Hepatocyte (in vitro differentiated cells): Measurements from ENCODE around the gene RAP1GAP. TPM values are rescaled to one million over a fixed set of nuclear protein-coding genes. Genes with fewer than 3 reads are reported as not detected.

Experiments
- DNase-seq: peaks from one replicate; pipeline ENCODE4 v3.0.0-alpha.2; 2016; ENCODE audit warnings: low spot score
- H2AFZ ChIP-seq: fragments of 200-600 bp; sonication (generic); 2 replicates; pipeline ENCODE4 v1.6.0; 2016; ENCODE audit warnings: antibody characterized with exemption, mild to moderate bottlenecking
- H3K27ac ChIP-seq: fragments of 200-600 bp; sonication (generic); 2 replicates; pipeline ENCODE4 v1.5.1; 2016; ENCODE audit warnings: mild to moderate bottlenecking
- H3K27me3 ChIP-seq: fragments of 200-600 bp; sonication (generic); 2 replicates; pipeline ENCODE4 v1.6.1; 2016
- H3K36me3 ChIP-seq: fragments of 200-600 bp; sonication (generic); replicated peaks from 2 replicates; pipeline ENCODE4 v1.5.1; 2016; ENCODE audit warnings: low read depth; ENCODE audit not compliant: insufficient read depth
- H3K4me1 ChIP-seq: fragments of 200-600 bp; sonication (generic); 2 replicates; pipeline ENCODE4 v1.5.1; 2016; ENCODE audit warnings: mild to moderate bottlenecking, moderate library complexity; ENCODE audit not compliant: insufficient read depth
- H3K4me2 ChIP-seq: fragments of 200-600 bp; sonication (generic); 2 replicates; pipeline ENCODE4 v1.6.0; 2016
- H3K4me3 ChIP-seq: fragments of 200-600 bp; sonication (generic); 2 replicates; pipeline ENCODE4 v1.5.1; 2016; ENCODE audit warnings: mild to moderate bottlenecking
- H3K79me2 ChIP-seq: fragments of 200-600 bp; sonication (generic); 2 replicates; pipeline ENCODE4 v1.6.0; 2017; ENCODE audit warnings: mild to moderate bottlenecking
- H3K9me2 ChIP-seq: fragments of 200-600 bp; sonication (generic); replicated peaks from 2 replicates; pipeline ENCODE4 v1.6.0; 2017; ENCODE audit warnings: mild to moderate bottlenecking; ENCODE audit not compliant: insufficient read depth
- H3K9me3 ChIP-seq: fragments of 200-600 bp; sonication (generic); 2 replicates; pipeline ENCODE4 v1.5.1; 2016; ENCODE audit warnings: low read depth, mild to moderate bottlenecking
- H4K20me1 ChIP-seq: fragments of 200-600 bp; sonication (generic); 2 replicates; pipeline ENCODE4 v1.6.0; 2016; ENCODE audit warnings: mild to moderate bottlenecking; ENCODE audit not compliant: insufficient read depth, poor library complexity, severe bottlenecking
- EZH2 ChIP-seq: fragments of 200-600 bp; sonication (generic); IDR thresholded peaks from 2 replicates; pipeline ENCODE4 v1.6.1; 2016; ENCODE audit warnings: antibody characterized with exemption, mild to moderate bottlenecking, borderline replicate concordance
- EZH2phosphoT487 ChIP-seq: fragments of 200-600 bp; sonication (generic); IDR thresholded peaks from one replicate; pipeline ENCODE4 v1.6.1; 2018; ENCODE audit warnings: antibody characterized with exemption, mild to moderate bottlenecking, low read depth, moderate library complexity; ENCODE audit not compliant: unreplicated experiment, severe bottlenecking
- WGBS: methylation state at CpG from one replicate; pipeline ENCODE4 v1.1.6; 2016; ENCODE audit warnings: low lambda C conversion rate; ENCODE audit errors: missing lambda C conversion rate; 5-methylcytosine and 5-hydroxymethylcytosine counted together
- polyA plus RNA-seq: library from polyadenylated mRNA; unstranded; fragments of >200 nt; fragmentation: Nextera tagmentation; extraction: Ambion mirVana; gene quantifications from 2 replicates; pipeline ENCODE4 v1.2.1, GENCODE V29; 2016
- total RNA-seq: library from RNA; depleted of rRNA; stranded (reverse); fragments of >200 nt; gene quantifications from 2 replicates; pipeline ENCODE4 v1.2.3, GENCODE V29; 2014
- TF ChIP-seq, protein P1 (sequence below): fragments of 200-600 bp; sonication (generic); IDR thresholded peaks from 2 replicates; pipeline ENCODE4 v1.5.1; 2016; ENCODE audit warnings: antibody characterized with exemption, mild to moderate bottlenecking; ENCODE audit not compliant: poor library complexity

The RAP1GAP gene
- total and polyA plus RNA-seq, 2 experiments from 2014 or later = 12.3 to 18.0 TPM

DNA sequence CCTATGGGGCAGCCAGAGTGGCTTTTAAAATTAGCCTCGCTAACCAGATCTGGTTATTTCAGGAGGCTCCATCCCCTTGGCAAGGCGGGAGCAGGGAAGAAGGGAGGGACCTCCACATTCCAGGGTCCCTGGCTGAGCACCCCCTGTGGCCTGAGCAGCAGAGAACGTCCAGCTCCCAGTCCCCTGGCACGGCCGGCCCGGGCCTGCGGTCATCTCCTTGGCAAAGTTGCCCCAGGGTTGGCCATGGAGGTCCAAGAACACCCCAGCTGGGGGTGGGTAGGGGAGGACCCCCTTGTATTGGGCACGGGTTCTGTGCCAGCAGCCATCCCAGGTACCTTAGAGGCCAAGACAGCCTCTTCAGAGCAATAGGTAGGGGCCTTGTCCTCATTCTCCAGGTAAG, 75.9 kb downstream of the RAP1GAP start:
- no peak overlapping the region for H2AFZ ChIP-seq
- H4K20me1 ChIP-seq = no peaks in the 10 kb centered on the region
- H3K9me3 ChIP-seq = no peaks in the 10 kb centered on the region
- DNase-seq = no peak
- 97% methylated on average over 8 of the region's 8 CpGs for WGBS
- no peaks in the 10 kb centered on the region for H3K27me3 ChIP-seq
- H3K4me3 ChIP-seq = no peak overlapping the region
- H3K4me2 ChIP-seq = no peak overlapping the region
- no peaks in the 10 kb centered on the region for H3K9me2 ChIP-seq
- H3K36me3 ChIP-seq = no peaks in the 10 kb centered on the region
- H3K4me1 ChIP-seq = peaks cover 13% of the 10 kb centered on the region
- no peak for TF ChIP-seq EZH2phosphoT487
- TF ChIP-seq, protein P1, sequence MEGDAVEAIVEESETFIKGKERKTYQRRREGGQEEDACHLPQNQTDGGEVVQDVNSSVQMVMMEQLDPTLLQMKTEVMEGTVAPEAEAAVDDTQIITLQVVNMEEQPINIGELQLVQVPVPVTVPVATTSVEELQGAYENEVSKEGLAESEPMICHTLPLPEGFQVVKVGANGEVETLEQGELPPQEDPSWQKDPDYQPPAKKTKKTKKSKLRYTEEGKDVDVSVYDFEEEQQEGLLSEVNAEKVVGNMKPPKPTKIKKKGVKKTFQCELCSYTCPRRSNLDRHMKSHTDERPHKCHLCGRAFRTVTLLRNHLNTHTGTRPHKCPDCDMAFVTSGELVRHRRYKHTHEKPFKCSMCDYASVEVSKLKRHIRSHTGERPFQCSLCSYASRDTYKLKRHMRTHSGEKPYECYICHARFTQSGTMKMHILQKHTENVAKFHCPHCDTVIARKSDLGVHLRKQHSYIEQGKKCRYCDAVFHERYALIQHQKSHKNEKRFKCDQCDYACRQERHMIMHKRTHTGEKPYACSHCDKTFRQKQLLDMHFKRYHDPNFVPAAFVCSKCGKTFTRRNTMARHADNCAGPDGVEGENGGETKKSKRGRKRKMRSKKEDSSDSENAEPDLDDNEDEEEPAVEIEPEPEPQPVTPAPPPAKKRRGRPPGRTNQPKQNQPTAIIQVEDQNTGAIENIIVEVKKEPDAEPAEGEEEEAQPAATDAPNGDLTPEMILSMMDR = no peak
- no peak for TF ChIP-seq EZH2
- H3K79me2 ChIP-seq = no peaks in the 10 kb centered on the region
- no peak overlapping the region for H3K27ac ChIP-seq

- Histone ChIP-seq H3K36me3 (no peaks in the 10 kb centered on the region), H3K9me2 (no peaks in the 10 kb centered on the region), H4K20me1 (no peaks in the 10 kb centered on the region), H3K4me2 (no peak overlapping the region), H3K4me3 (no peak overlapping the region), H3K79me2 (no peaks in the 10 kb centered on the region), H3K4me1 (peaks cover 14% of the 10 kb centered on the region), H2AFZ (no peak overlapping the region), H3K27me3 (no peaks in the 10 kb centered on the region), H3K27ac (no peak overlapping the region), H3K9me3 (no peaks in the 10 kb centered on the region)
- TF ChIP-seq, protein P1 = no peak
- TF ChIP-seq EZH2phosphoT487 = no peak
- no peak for TF ChIP-seq EZH2
- 83% methylated on average over 12 of the region's 12 CpGs for WGBS
- no peak for DNase-seq
Measured at GRCh38 chr1:21592086-21592865, 76.9 kb downstream of the RAP1GAP start.

- no peaks in the 10 kb centered on the region for H3K79me2 ChIP-seq
- no peak overlapping the region for H3K4me2 ChIP-seq
- WGBS = 77% methylated on average over 13 of the region's 13 CpGs
- no peak overlapping the region for H3K27ac ChIP-seq
- no peak for DNase-seq
- H3K4me3 ChIP-seq = no peak overlapping the region
- H3K36me3 ChIP-seq = no peaks in the 10 kb centered on the region
- H4K20me1 ChIP-seq = no peaks in the 10 kb centered on the region
- H3K9me2 ChIP-seq = no peaks in the 10 kb centered on the region
- TF ChIP-seq EZH2phosphoT487 (no peak), EZH2 (no peak)
- TF ChIP-seq, protein P1 = no peak
- H3K4me1 ChIP-seq = peaks cover 25% of the 10 kb centered on the region
- no peaks in the 10 kb centered on the region for H3K9me3 ChIP-seq
- H2AFZ ChIP-seq = no peak overlapping the region
- H3K27me3 ChIP-seq = no peaks in the 10 kb centered on the region
Measured at GRCh38 chr1:21590934-21591333, 78.2 kb downstream of the RAP1GAP start.
